ENCODE data around the gene PCCA.

The PCCA gene

DNA sequence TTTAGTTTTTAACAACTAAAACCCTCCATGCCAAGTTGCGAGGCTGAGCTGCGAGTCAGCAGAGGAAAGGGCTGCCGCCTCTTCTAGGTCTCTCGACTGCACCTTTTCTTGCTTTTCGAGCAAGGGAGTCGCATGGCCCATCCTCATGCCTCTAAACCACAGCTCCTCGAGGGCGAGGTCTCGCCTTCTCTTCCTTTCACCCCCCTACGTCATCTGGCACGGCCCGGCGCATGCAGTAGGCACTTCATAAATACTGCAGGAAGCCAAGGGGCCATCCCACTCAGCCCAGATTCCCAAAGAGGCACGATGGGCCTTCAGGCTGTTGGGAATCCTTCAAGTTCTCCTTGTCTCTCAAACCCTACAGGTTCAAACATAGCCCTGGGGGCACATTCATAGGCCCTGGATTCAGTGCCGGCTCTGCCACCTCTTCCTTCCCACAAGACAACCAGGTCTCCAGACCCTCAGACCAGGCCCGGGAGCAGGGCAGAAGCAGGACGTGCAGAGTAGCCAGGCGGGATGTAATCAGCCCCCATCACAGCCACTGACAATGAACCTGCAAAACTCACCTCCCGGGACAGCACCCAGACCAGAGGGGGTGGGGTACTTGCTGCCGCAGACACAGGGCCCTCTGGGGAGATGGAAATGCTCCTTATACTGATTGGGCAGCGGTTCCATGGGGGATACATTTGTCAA lies 458.0 kb downstream of the PCCA start:
- Histone ChIP-seq H3K4me1 (ENCODE audit: insufficient read depth, low read length, severe bottlenecking) (no peaks in the 10 kb centered on the region), H3K4me3 (ENCODE audit: low read depth, low read length, poor library complexity, severe bottlenecking) (no peak overlapping the region), H3K79me2 (ENCODE audit: insufficient read depth, low read length) (no peaks in the 10 kb centered on the region), H3K27me3 (ENCODE audit: insufficient read depth, low read length) (no peaks in the 10 kb centered on the region), H3K27ac (ENCODE audit: low read depth, low read length, poor library complexity, severe bottlenecking) (no peak overlapping the region), H3K4me2 (ENCODE audit: low read length) (no peak overlapping the region), H3K36me3 (ENCODE audit: insufficient read depth, low read length) (no peaks in the 10 kb centered on the region), H3K9ac (ENCODE audit: low read length) (no peak overlapping the region), H2AFZ (ENCODE audit: low read length) (no peak overlapping the region), H3F3A (ENCODE audit: insufficient read depth, low read length) (no peaks in the 10 kb centered on the region), H4K20me1 (ENCODE audit: insufficient read depth, low read length) (no peaks in the 10 kb centered on the region), H3K9me2 (ENCODE audit: low read depth, low read length) (no peaks in the 10 kb centered on the region), H3K9me3 (ENCODE audit: low read length) (no peaks in the 10 kb centered on the region)
- TF ChIP-seq EZH2 (IDR thresholded peaks at IDR 0.05; ENCODE audit: borderline replicate concordance, low read length): no peak
- TF ChIP-seq, protein P1, sequence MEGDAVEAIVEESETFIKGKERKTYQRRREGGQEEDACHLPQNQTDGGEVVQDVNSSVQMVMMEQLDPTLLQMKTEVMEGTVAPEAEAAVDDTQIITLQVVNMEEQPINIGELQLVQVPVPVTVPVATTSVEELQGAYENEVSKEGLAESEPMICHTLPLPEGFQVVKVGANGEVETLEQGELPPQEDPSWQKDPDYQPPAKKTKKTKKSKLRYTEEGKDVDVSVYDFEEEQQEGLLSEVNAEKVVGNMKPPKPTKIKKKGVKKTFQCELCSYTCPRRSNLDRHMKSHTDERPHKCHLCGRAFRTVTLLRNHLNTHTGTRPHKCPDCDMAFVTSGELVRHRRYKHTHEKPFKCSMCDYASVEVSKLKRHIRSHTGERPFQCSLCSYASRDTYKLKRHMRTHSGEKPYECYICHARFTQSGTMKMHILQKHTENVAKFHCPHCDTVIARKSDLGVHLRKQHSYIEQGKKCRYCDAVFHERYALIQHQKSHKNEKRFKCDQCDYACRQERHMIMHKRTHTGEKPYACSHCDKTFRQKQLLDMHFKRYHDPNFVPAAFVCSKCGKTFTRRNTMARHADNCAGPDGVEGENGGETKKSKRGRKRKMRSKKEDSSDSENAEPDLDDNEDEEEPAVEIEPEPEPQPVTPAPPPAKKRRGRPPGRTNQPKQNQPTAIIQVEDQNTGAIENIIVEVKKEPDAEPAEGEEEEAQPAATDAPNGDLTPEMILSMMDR (IDR thresholded peaks at IDR 0.05; ENCODE audit: low read length): no peak

DNA sequence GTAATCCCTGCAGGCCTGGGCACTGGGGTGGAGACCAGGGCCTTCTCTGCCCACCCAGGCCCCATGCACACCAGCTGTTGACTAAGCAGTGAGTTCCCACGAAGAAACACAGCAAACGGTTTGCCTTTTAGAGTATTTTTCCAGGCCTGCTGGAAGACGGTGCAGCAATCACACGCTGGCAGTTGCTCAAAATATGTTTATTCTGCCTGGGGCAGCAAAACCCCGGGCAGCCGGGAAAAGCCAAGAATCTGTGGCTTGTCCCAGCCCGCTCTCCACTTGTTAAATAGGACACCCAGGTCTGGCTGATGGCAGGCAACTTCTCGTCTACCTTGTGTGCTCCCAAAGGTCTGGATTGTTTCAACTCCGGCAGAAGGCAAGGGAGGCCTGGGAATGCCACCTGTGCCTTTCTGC lies 458.9 kb downstream of the PCCA start:
- H3K27ac ChIP-seq (ENCODE audit: low read depth, low read length, poor library complexity, severe bottlenecking): no peak overlapping the region
- no peaks in the 10 kb centered on the region for H3K9me3 ChIP-seq (ENCODE audit: low read length)
- no peaks in the 10 kb centered on the region for H3K9me2 ChIP-seq (ENCODE audit: low read depth, low read length)
- no peak overlapping the region for H3K9ac ChIP-seq (ENCODE audit: low read length)
- no peaks in the 10 kb centered on the region for H3F3A ChIP-seq (ENCODE audit: insufficient read depth, low read length)
- TF ChIP-seq EZH2 (IDR thresholded peaks at IDR 0.05; ENCODE audit: borderline replicate concordance, low read length): no peak
- TF ChIP-seq, protein P1 (IDR thresholded peaks at IDR 0.05; ENCODE audit: low read length): no peak
- no peaks in the 10 kb centered on the region for H3K4me1 ChIP-seq (ENCODE audit: insufficient read depth, low read length, severe bottlenecking)
- no peaks in the 10 kb centered on the region for H3K36me3 ChIP-seq (ENCODE audit: insufficient read depth, low read length)
- H2AFZ ChIP-seq (ENCODE audit: low read length): no peak overlapping the region
- H4K20me1 ChIP-seq (ENCODE audit: insufficient read depth, low read length): no peaks in the 10 kb centered on the region
- no peak overlapping the region for H3K4me3 ChIP-seq (ENCODE audit: low read depth, low read length, poor library complexity, severe bottlenecking)
- no peaks in the 10 kb centered on the region for H3K79me2 ChIP-seq (ENCODE audit: insufficient read depth, low read length)
- H3K4me2 ChIP-seq (ENCODE audit: low read length): no peak overlapping the region
- H3K27me3 ChIP-seq (ENCODE audit: insufficient read depth, low read length): no peaks in the 10 kb centered on the region

GRCh38 chr13:100549316-100549715 lies 460.4 kb downstream of the PCCA start:
- H3K4me1 ChIP-seq (ENCODE audit: insufficient read depth, low read length, severe bottlenecking): no peaks in the 10 kb centered on the region
- H3K9me3 ChIP-seq (ENCODE audit: low read length): no peaks in the 10 kb centered on the region
- TF ChIP-seq, protein P1 (IDR thresholded peaks at IDR 0.05; ENCODE audit: low read length): no peak
- TF ChIP-seq EZH2 (IDR thresholded peaks at IDR 0.05; ENCODE audit: borderline replicate concordance, low read length): no peak
- no peaks in the 10 kb centered on the region for H3K27me3 ChIP-seq (ENCODE audit: insufficient read depth, low read length)
- H3K27ac ChIP-seq (ENCODE audit: low read depth, low read length, poor library complexity, severe bottlenecking): no peak overlapping the region
- no peak overlapping the region for H3K4me2 ChIP-seq (ENCODE audit: low read length)
- no peak overlapping the region for H3K4me3 ChIP-seq (ENCODE audit: low read depth, low read length, poor library complexity, severe bottlenecking)
- no peaks in the 10 kb centered on the region for H3F3A ChIP-seq (ENCODE audit: insufficient read depth, low read length)
- H3K79me2 ChIP-seq (ENCODE audit: insufficient read depth, low read length): no peaks in the 10 kb centered on the region
- H2AFZ ChIP-seq (ENCODE audit: low read length): no peak overlapping the region
- no peaks in the 10 kb centered on the region for H3K36me3 ChIP-seq (ENCODE audit: insufficient read depth, low read length)
- H4K20me1 ChIP-seq (ENCODE audit: insufficient read depth, low read length): no peaks in the 10 kb centered on the region
- H3K9ac ChIP-seq (ENCODE audit: low read length): no peak overlapping the region
- no peaks in the 10 kb centered on the region for H3K9me2 ChIP-seq (ENCODE audit: low read depth, low read length)

Data from OCI-LY1 (cell line).